SK-N-MC (cell line): Measurements from ENCODE around the gene ST6GAL1.
"Not testable (repeated sequence)": the region's sequence is repeated elsewhere in the genome, so short reads cannot be mapped to it uniquely, and the experiment has no call there.

Experiments used
- DNase-seq: peaks from one replicate; pipeline ENCODE4 v3.0.0-alpha.2; 2011; ENCODE audit warnings: low read depth, low spot score
- H3K27ac ChIP-seq: fragments of 200-600 bp; sonication (generic); 2 replicates; pipeline ENCODE4 v1.5.1; 2016; ENCODE audit warnings: mixed run types
- H3K36me3 ChIP-seq: fragments of 200-600 bp; sonication (generic); 2 replicates; pipeline ENCODE4 v1.6.1; 2017; ENCODE audit warnings: antibody characterized with exemption, low read length, mixed read lengths; ENCODE audit not compliant: insufficient read depth
- H3K4me3 ChIP-seq: fragments of 200-600 bp; sonication (generic); 2 replicates; pipeline ENCODE4 v1.5.1; 2016
- H3K9ac ChIP-seq: fragments of 200-600 bp; sonication (generic); 2 replicates; pipeline ENCODE4 v1.8.0; 2017; ENCODE audit warnings: mixed run types, mixed read lengths; ENCODE audit not compliant: insufficient read length
- H3K9me3 ChIP-seq: fragments of 200-600 bp; sonication (generic); 2 replicates; pipeline ENCODE4 v1.6.1; 2017; ENCODE audit warnings: low read depth, mild to moderate bottlenecking, antibody characterized with exemption, low read length, moderate library complexity, mixed read lengths
- EZH2 ChIP-seq: fragments of 200-600 bp; sonication (generic); IDR thresholded peaks from one replicate; pipeline ENCODE4 v1.6.1; 2017; ENCODE audit warnings: antibody characterized with exemption
- FOXP2 ChIP-seq: optimal IDR thresholded peaks from 2 replicates; pipeline ENCODE3; 2011; ENCODE audit warnings: mild to moderate bottlenecking, moderate library complexity; ENCODE audit not compliant: insufficient read depth; ENCODE audit errors: extremely low read length, control extremely low read depth
- POLR2AphosphoS5 ChIP-seq: IDR thresholded peaks from 2 replicates; pipeline ENCODE4 v1.6.1; 2012; ENCODE audit warnings: mild to moderate bottlenecking, low read depth, low read length, borderline replicate concordance

The ST6GAL1 gene

DNA sequence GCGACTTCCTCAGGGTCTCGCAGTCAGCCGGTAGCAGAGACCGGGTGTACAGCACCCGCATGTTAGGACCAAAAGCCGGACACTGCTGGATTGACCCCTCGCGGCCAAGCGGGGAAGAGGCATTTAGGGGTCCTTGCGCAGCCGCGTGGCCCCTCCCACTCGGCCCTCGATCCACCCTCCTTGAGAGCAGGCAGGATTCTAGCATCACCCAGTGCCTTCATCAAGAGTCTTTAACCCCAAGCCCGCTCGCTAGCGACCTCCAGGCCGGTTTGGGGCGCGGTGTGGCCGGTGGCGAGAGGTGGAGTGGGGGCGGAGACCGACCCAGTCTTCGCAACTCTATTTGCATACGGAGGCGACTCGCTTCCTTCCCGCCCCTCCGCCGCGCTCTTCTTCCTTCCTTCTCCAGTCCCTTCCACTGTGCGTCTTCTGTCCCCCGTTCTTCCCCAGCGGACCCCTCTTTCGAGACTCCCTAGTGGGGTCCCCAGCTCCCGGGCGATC, at the start of gene ST6GAL1:
ST6GAL1 (plus strand) TSS at position 384 of the 498 bp plus-strand sequence. CDS start 112,178 bp downstream, outside the sequence.
- DNase-seq = no peak
- Histone ChIP-seq H3K4me3 (peak within 1 kb of the TSS; percentile 95), H3K36me3 (peaks cover 10% of the 10 kb centered on the region; the same call in 1 of the 2 replicates), H3K9ac (peak within 1 kb of the TSS; percentile 87), H3K27ac (no peak within 1 kb of the TSS), H3K9me3 (no peaks in the 10 kb centered on the region)
- no peak for TF ChIP-seq EZH2
- TF ChIP-seq POLR2AphosphoS5 = peak; percentile 73

GRCh38 chr3:186882150-186882524, 48.2 kb upstream of the ST6GAL1 start:
- Histone ChIP-seq H3K9ac (no peak overlapping the region), H3K27ac (peak overlapping the region; percentile 69), H3K9me3 (no peaks in the 10 kb centered on the region), H3K36me3 (no peaks in the 10 kb centered on the region), H3K4me3 (peak overlapping the region; percentile 15; the same call in 1 of the 2 replicates)
- TF ChIP-seq POLR2AphosphoS5 (no peak), FOXP2 (no peak), EZH2 (no peak)
- DNase-seq = no peak

GRCh38 chr3:186882881-186883685, 47.2 kb upstream of the ST6GAL1 start:
- no peak for DNase-seq
- no peak overlapping the region for H3K4me3 ChIP-seq
- H3K36me3 ChIP-seq = no peaks in the 10 kb centered on the region
- H3K27ac ChIP-seq = no peak overlapping the region
- TF ChIP-seq FOXP2 = no peak
- H3K9ac ChIP-seq = no peak overlapping the region
- no peaks in the 10 kb centered on the region for H3K9me3 ChIP-seq

- no peaks in the 10 kb centered on the region for H3K9me3 ChIP-seq
- no peak overlapping the region for H3K9ac ChIP-seq
- TF ChIP-seq POLR2AphosphoS5 (no peak), EZH2 (no peak), FOXP2 (no peak)
- no peak overlapping the region for H3K4me3 ChIP-seq
- no peak for DNase-seq
- no peak overlapping the region for H3K27ac ChIP-seq
- no peaks in the 10 kb centered on the region for H3K36me3 ChIP-seq
Measured at GRCh38 chr3:186883686-186884058, 46.7 kb upstream of the ST6GAL1 start.

- not testable (repeated sequence) for H3K27ac ChIP-seq, H3K9ac ChIP-seq, H3K4me3 ChIP-seq, DNase-seq, H3K9me3 ChIP-seq, H3K36me3 ChIP-seq
Measured at GRCh38 chr3:186884868-186885267, 45.5 kb upstream of the ST6GAL1 start.

DNA sequence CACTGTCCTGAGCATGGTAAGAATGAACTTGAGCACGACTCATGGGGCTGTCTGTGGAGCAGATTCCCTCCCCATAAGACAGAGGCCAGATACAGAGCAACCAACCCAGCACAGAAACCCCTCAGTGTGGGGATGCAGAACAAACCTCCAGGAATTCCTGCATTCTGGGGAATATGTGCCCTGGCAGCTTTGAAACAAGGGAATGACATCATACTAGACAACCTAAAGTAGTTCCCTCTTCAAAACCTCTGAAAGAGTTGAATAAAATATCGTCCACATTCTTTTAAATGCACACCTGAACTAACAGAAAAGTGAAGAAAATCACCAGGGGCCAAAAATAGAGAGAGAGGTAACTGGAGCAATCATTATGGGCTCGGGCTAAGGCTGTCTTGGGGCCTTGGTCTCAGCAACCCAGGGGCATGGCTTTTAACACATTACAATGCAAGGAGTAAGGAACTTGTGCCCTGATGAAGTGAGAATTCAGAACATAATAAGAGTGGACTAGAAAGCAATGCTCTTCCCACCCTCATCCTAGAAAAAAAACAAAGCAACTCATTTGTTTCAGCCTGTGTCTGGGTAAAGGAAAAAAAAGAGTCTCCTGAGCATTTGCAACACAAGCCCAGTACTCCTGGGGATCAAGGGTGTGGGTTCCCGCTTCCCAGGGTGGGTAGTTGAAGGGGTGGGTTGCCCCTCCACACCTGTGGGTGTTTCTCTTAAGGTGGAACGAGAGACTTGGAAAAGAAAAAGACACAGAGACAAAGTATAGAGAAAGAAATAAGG, 43.9 kb upstream of the ST6GAL1 start:
- H3K4me3 ChIP-seq = no peak overlapping the region
- no peak for TF ChIP-seq EZH2
- TF ChIP-seq FOXP2 = no peak
- TF ChIP-seq POLR2AphosphoS5 = no peak
- H3K27ac ChIP-seq = no peak overlapping the region
- no peak overlapping the region for H3K9ac ChIP-seq
- H3K9me3 ChIP-seq = no peaks in the 10 kb centered on the region
- no peaks in the 10 kb centered on the region for H3K36me3 ChIP-seq
- no peak for DNase-seq

DNA sequence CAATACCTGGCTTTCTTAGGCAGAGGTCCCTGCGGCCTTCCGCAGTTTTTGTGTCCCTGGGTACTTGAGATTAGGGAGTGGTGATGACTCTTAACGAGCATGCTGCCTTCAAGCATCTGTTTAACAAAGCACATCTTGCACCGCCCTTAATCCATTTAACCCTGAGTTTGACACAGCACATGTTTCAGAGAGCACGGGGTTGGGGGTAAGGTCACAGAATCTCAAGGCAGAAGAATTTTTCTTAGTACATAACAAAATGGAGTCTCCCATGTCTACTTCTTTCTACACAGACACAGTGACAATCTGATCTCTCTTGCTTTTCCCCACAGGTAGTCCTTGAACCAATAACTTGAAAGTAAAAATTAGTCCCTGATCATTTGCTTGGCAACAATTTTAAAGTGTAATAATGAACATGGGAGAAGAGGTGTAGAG, 42.8 kb upstream of the ST6GAL1 start:
- not testable (repeated sequence) for H3K9me3 ChIP-seq, H3K9ac ChIP-seq, DNase-seq, H3K36me3 ChIP-seq, H3K4me3 ChIP-seq, H3K27ac ChIP-seq

DNA sequence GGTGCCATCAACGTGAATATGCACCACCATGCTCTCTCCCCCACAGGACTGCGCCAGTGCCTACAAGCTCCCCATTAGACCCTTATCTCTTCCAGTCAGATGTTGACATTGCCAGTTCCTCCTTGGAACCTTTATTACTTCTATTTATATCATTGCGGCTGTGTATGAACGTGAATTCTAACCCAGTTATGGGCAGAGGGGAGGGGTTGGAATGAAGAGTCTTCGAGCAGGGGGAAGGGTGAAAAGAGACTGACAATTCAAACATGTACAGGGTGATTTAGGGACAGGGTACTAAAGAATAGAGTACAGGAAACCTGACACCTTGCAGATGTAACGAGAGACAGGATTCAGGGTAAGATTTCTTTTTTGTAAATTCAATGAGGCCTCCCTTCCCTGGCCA, 41.8 kb upstream of the ST6GAL1 start:
- H3K9ac ChIP-seq = no peak overlapping the region
- H3K36me3 ChIP-seq = no peaks in the 10 kb centered on the region
- H3K9me3 ChIP-seq = no peaks in the 10 kb centered on the region
- no peak overlapping the region for H3K27ac ChIP-seq
- TF ChIP-seq FOXP2 (no peak), EZH2 (no peak), POLR2AphosphoS5 (no peak)
- no peak for DNase-seq
- H3K4me3 ChIP-seq = no peak overlapping the region

- not testable (repeated sequence) for H3K9ac ChIP-seq, H3K4me3 ChIP-seq
Measured at GRCh38 chr3:186889698-186890097, 40.6 kb upstream of the ST6GAL1 start.

More at GRCh38 chr3:186889698-186890097, 40.6 kb upstream of the ST6GAL1 start:
- not testable (repeated sequence) for DNase-seq, H3K9me3 ChIP-seq, H3K36me3 ChIP-seq, H3K27ac ChIP-seq
